GM12878 (cell line): Measurements from ENCODE around the gene CFAP58. TPM values are rescaled to one million over a fixed set of nuclear protein-coding genes. Genes with fewer than 3 reads are reported as not detected.

ENCODE experiments used
- FOS ChIP-seq: IDR thresholded peaks from 3 replicates; pipeline ENCODE4 v1.6.1; 2011; ENCODE audit warnings: borderline replicate concordance; ENCODE audit not compliant: insufficient read length; ENCODE audit errors: extremely low read depth
- FOXK2 ChIP-seq: fragments of 450-650 bp; IDR thresholded peaks from 2 replicates; pipeline ENCODE4 v1.6.1; 2017; ENCODE audit warnings: mild to moderate bottlenecking, moderate library complexity
- HDGF ChIP-seq: fragments of 450-650 bp; IDR thresholded peaks from 2 replicates; pipeline ENCODE4 v1.6.1; 2016; ENCODE audit warnings: antibody characterized with exemption
- JUNB ChIP-seq: IDR thresholded peaks from 2 replicates; pipeline ENCODE4 v1.6.1; 2016; ENCODE audit warnings: antibody characterized with exemption, mild to moderate bottlenecking
- MTA3 ChIP-seq: IDR thresholded peaks from 2 replicates; pipeline ENCODE4 v1.6.1; 2012; ENCODE audit warnings: low read length, inconsistent platforms, borderline replicate concordance
- NR2C2 ChIP-seq: IDR thresholded peaks from 2 replicates; pipeline ENCODE4 v1.6.1; 2011; ENCODE audit warnings: borderline replicate concordance, low read depth; ENCODE audit not compliant: control insufficient read depth, insufficient read length
- RUNX3 ChIP-seq: IDR thresholded peaks from 2 replicates; pipeline ENCODE4 v1.6.1; 2012; ENCODE audit warnings: low read length, inconsistent platforms
- SMAD1 ChIP-seq: fragments of 450-650 bp; IDR thresholded peaks from 2 replicates; pipeline ENCODE4 v1.6.1; 2018; ENCODE audit warnings: mild to moderate bottlenecking, low read depth; ENCODE audit not compliant: partially characterized antibody
- STAT1 ChIP-seq: fragments of 450-650 bp; conservative IDR thresholded peaks from 2 replicates; pipeline ENCODE4 v1.6.1; 2014; ENCODE audit warnings: antibody characterized with exemption, mild to moderate bottlenecking
- YY1 ChIP-seq: IDR thresholded peaks from 2 replicates; pipeline ENCODE4 v1.6.1; 2011; ENCODE audit warnings: low read depth, mild to moderate bottlenecking, low read length
- polyA plus RNA-seq, 11 experiments: library from polyadenylated mRNA; depleted of rRNA in 4 of 11; unstranded in 6 of 11; stranded (reverse) in 5 of 11; fragments of >200 nt; fragmentation: Nextera tagmentation in 4 of 11; fragmentation: Illumina TruSeq in 1 of 11; extraction: Ambion mirVana in 4 of 11; extraction: Trizol in 1 of 11; gene quantifications; 1 replicate in 1 of 11; 2 replicates in 10 of 11; pipeline versions ENCODE4 v1.2.1 to v1.2.3, GENCODE V29; 2011 to 2016; ENCODE audit warnings: inconsistent platforms in 2 of 11, missing spikeins in 2 of 11, low read depth in 1 of 11
- total RNA-seq, 4 experiments: library from RNA; depleted of rRNA in 3 of 4; stranded (reverse); fragments of >200 nt in 3 of 4; fragmentation: Illumina TruSeq in 1 of 4; extraction: Trizol in 1 of 4; gene quantifications; 2 replicates each; pipeline versions ENCODE4 v1.2.1 to v1.2.3, GENCODE V29; 2013 to 2021
- TF ChIP-seq, protein P1 (sequence below): IDR thresholded peaks from 2 replicates; pipeline ENCODE4 v1.6.1; 2012; ENCODE audit warnings: low read depth, low read length, improper control_type of control experiment
- TF ChIP-seq, protein P2 (sequence below): fragments of 450-650 bp; conservative IDR thresholded peaks from 2 replicates; pipeline ENCODE4 v1.6.1; 2017; ENCODE audit warnings: mild to moderate bottlenecking, moderate library complexity

CFAP58 gene
- total and polyA plus RNA-seq, 10 of the 15 experiments (the other 5 are each of a cell fraction or from before 2014, with no cell fraction given), result 0.03 to 0.35 (median 0.21) TPM

GRCh38 chr10:104337985-104338735, 15.5 kb upstream of the CFAP58 start, which contains the start of gene ITPRIP (continued):
- TF ChIP-seq, protein P1, sequence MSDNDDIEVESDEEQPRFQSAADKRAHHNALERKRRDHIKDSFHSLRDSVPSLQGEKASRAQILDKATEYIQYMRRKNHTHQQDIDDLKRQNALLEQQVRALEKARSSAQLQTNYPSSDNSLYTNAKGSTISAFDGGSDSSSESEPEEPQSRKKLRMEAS, result no peak
- TF ChIP-seq, protein P2, sequence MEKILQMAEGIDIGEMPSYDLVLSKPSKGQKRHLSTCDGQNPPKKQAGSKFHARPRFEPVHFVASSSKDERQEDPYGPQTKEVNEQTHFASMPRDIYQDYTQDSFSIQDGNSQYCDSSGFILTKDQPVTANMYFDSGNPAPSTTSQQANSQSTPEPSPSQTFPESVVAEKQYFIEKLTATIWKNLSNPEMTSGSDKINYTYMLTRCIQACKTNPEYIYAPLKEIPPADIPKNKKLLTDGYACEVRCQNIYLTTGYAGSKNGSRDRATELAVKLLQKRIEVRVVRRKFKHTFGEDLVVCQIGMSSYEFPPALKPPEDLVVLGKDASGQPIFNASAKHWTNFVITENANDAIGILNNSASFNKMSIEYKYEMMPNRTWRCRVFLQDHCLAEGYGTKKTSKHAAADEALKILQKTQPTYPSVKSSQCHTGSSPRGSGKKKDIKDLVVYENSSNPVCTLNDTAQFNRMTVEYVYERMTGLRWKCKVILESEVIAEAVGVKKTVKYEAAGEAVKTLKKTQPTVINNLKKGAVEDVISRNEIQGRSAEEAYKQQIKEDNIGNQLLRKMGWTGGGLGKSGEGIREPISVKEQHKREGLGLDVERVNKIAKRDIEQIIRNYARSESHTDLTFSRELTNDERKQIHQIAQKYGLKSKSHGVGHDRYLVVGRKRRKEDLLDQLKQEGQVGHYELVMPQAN, result peak; percentile 76
- no peak for TF ChIP-seq JUNB
- TF ChIP-seq MTA3, result no peak; the same call in 1 of the 2 replicates
- TF ChIP-seq SMAD1, result no peak
- no peak for TF ChIP-seq FOS
- peak; percentile 65; the same call in 1 of the 2 replicates for TF ChIP-seq RUNX3
- TF ChIP-seq HDGF, result no peak
- TF ChIP-seq STAT1, result no peak
- no peak for TF ChIP-seq NR2C2
- TF ChIP-seq FOXK2, result no peak
- peak; percentile 34; the same call in 1 of the 2 replicates for TF ChIP-seq YY1
